ENCODE data around the gene NHSL2. TPM values are rescaled to one million over a fixed set of nuclear protein-coding genes. Genes with fewer than 3 reads are reported as not detected.

Gene NHSL2
- total RNA-seq, 2 experiments from 2014 or later = 0.45 to 2.2 TPM

GRCh38 chrX:72020204-72020603 is 109.6 kb downstream of the NHSL2 start:
- ATAC-seq = no peak
- DNase-seq = no peak
- no peaks in the 10 kb centered on the region for H3K9me3 Mint-ChIP-seq (ENCODE audit: low read depth)
- CTCF ChIA-PET = interaction anchor here (0.8 to 6.0 kb wide), 4 partner anchors 77 to 112 kb away, joined by 3 to 113 read pairs (median 10); no protein-coding TSS in a partner anchor
- no peak overlapping the region for H3K27ac Mint-ChIP-seq
- no peaks in the 10 kb centered on the region for H3K36me3 Mint-ChIP-seq
- H3K4me1 Mint-ChIP-seq = peaks cover 18% of the 10 kb centered on the region
- peaks cover 58% of the 10 kb centered on the region for H3K27me3 Mint-ChIP-seq
- H3K4me3 Mint-ChIP-seq = no peak overlapping the region

GRCh38 chrX:72020788-72021187 is 110.1 kb downstream of the NHSL2 start:
- H3K9me3 Mint-ChIP-seq (ENCODE audit: low read depth) = no peaks in the 10 kb centered on the region
- no peaks in the 10 kb centered on the region for H3K36me3 Mint-ChIP-seq
- H3K27me3 Mint-ChIP-seq = peaks cover 53% of the 10 kb centered on the region
- peaks cover 18% of the 10 kb centered on the region for H3K4me1 Mint-ChIP-seq
- ATAC-seq (no peak), DNase-seq (no peak)
- CTCF ChIA-PET = interaction anchor here (0.8 to 6.0 kb wide), 10 partner anchors 9 to 111 kb away, joined by 3 to 113 read pairs (median 5); no protein-coding TSS in a partner anchor
- no peak overlapping the region for H3K4me3 Mint-ChIP-seq
- no peak overlapping the region for H3K27ac Mint-ChIP-seq

- no peak overlapping the region for H3K27ac Mint-ChIP-seq
- no peaks in the 10 kb centered on the region for H3K9me3 Mint-ChIP-seq (ENCODE audit: low read depth)
- ATAC-seq (no peak), DNase-seq (no peak)
- no peaks in the 10 kb centered on the region for H3K36me3 Mint-ChIP-seq
- CTCF ChIA-PET = interaction anchor here (0.6 to 6.0 kb wide), 17 partner anchors 8 to 164 kb away, joined by 3 to 113 read pairs (median 3); partner anchors contain the start of genes PIN4 and RTL5
- peaks cover 44% of the 10 kb centered on the region for H3K27me3 Mint-ChIP-seq
- H3K4me1 Mint-ChIP-seq = peaks cover 18% of the 10 kb centered on the region
- no peak overlapping the region for H3K4me3 Mint-ChIP-seq
Measured at GRCh38 chrX:72021975-72022374, 111.3 kb downstream of the NHSL2 start.

- DNase-seq (no peak), ATAC-seq (no peak)
- H3K9me3 Mint-ChIP-seq (ENCODE audit: low read depth) = no peaks in the 10 kb centered on the region
- H3K36me3 Mint-ChIP-seq = no peaks in the 10 kb centered on the region
- H3K27ac Mint-ChIP-seq = no peak overlapping the region
- peaks cover 16% of the 10 kb centered on the region for H3K4me1 Mint-ChIP-seq
- no peak overlapping the region for H3K4me3 Mint-ChIP-seq
- peaks cover 38% of the 10 kb centered on the region for H3K27me3 Mint-ChIP-seq
- CTCF ChIA-PET = interaction anchor here (0.9 to 2.1 kb wide), 3 partner anchors 26 to 102 kb away, joined by 3 to 7 read pairs (median 3); no protein-coding TSS in a partner anchor
Measured at GRCh38 chrX:72023071-72023470, 112.4 kb downstream of the NHSL2 start.

GRCh38 chrX:72025236-72025770 is 114.7 kb downstream of the NHSL2 start:
- CTCF ChIA-PET = no interaction called here
- peaks cover 10% of the 10 kb centered on the region for H3K4me1 Mint-ChIP-seq
- H3K36me3 Mint-ChIP-seq = no peaks in the 10 kb centered on the region
- no peak overlapping the region for H3K4me3 Mint-ChIP-seq
- ATAC-seq (no peak), DNase-seq (no peak)
- peaks cover 23% of the 10 kb centered on the region for H3K27me3 Mint-ChIP-seq
- H3K9me3 Mint-ChIP-seq (ENCODE audit: low read depth) = no peaks in the 10 kb centered on the region
- no peak overlapping the region for H3K27ac Mint-ChIP-seq

GRCh38 chrX:72026341-72027023 is 115.8 kb downstream of the NHSL2 start:
- H3K27ac Mint-ChIP-seq = no peak overlapping the region
- H3K4me1 Mint-ChIP-seq = no peaks in the 10 kb centered on the region
- no peak overlapping the region for H3K4me3 Mint-ChIP-seq
- DNase-seq (no peak), ATAC-seq (no peak)
- peaks cover 12% of the 10 kb centered on the region for H3K27me3 Mint-ChIP-seq
- no peaks in the 10 kb centered on the region for H3K36me3 Mint-ChIP-seq
- H3K9me3 Mint-ChIP-seq (ENCODE audit: low read depth) = no peaks in the 10 kb centered on the region
- CTCF ChIA-PET = interaction anchor here (0.6 to 1.0 kb wide), 2 partner anchors 97 to 619 kb away, joined by 3 read pairs; no protein-coding TSS in a partner anchor

- Mint-ChIP-seq H3K4me1 (no peaks in the 10 kb centered on the region), H3K27me3 (peaks cover 9% of the 10 kb centered on the region), H3K4me3 (no peak overlapping the region), H3K27ac (no peak overlapping the region), H3K9me3 (ENCODE audit: low read depth) (no peaks in the 10 kb centered on the region), H3K36me3 (no peaks in the 10 kb centered on the region)
- ATAC-seq (no peak), DNase-seq (no peak)
- CTCF ChIA-PET = interaction anchor here (0.6 to 1.0 kb wide), 2 partner anchors 96 to 620 kb away, joined by 3 read pairs; no protein-coding TSS in a partner anchor
Measured at GRCh38 chrX:72027024-72027913, 116.6 kb downstream of the NHSL2 start.

GRCh38 chrX:72027914-72028307 is 117.3 kb downstream of the NHSL2 start:
- peaks cover 9% of the 10 kb centered on the region for H3K27me3 Mint-ChIP-seq

GRCh38 chrX:72028701-72029470 is 118.2 kb downstream of the NHSL2 start:
- no peak overlapping the region for H3K4me3 Mint-ChIP-seq
- H3K9me3 Mint-ChIP-seq (ENCODE audit: low read depth) = no peaks in the 10 kb centered on the region
- ATAC-seq = no peak
- CTCF ChIA-PET = interaction anchor here (1.1 kb wide), 1 partner anchor 92 kb away, joined by 5 read pairs; no protein-coding TSS in a partner anchor
- peaks cover 3% of the 10 kb centered on the region for H3K27me3 Mint-ChIP-seq
- no peaks in the 10 kb centered on the region for H3K36me3 Mint-ChIP-seq
- H3K27ac Mint-ChIP-seq = no peak overlapping the region
- DNase-seq = no peak
- H3K4me1 Mint-ChIP-seq = no peaks in the 10 kb centered on the region

More at GRCh38 chrX:72027914-72028307, 117.3 kb downstream of the NHSL2 start:
- H3K9me3 Mint-ChIP-seq (ENCODE audit: low read depth) = no peaks in the 10 kb centered on the region
- H3K4me3 Mint-ChIP-seq = no peak overlapping the region
- no peak for ATAC-seq
- no peaks in the 10 kb centered on the region for H3K4me1 Mint-ChIP-seq
- CTCF ChIA-PET = no interaction called here
- H3K36me3 Mint-ChIP-seq = no peaks in the 10 kb centered on the region
- DNase-seq = no peak
- no peak overlapping the region for H3K27ac Mint-ChIP-seq

- no peaks in the 10 kb centered on the region for H3K4me1 Mint-ChIP-seq
Measured at GRCh38 chrX:72029483-72030411, 119.1 kb downstream of the NHSL2 start.

GRCh38 chrX:72030431-72030830 is 119.8 kb downstream of the NHSL2 start:
- no peak for DNase-seq
- no peak for ATAC-seq
- CTCF ChIA-PET = interaction anchor here (1.1 to 1.5 kb wide), 2 partner anchors 9 to 91 kb away, joined by 5 to 6 read pairs; no protein-coding TSS in a partner anchor
- H3K9me3 Mint-ChIP-seq (ENCODE audit: low read depth) = no peaks in the 10 kb centered on the region
- H3K4me3 Mint-ChIP-seq = no peak overlapping the region
- no peak overlapping the region for H3K27ac Mint-ChIP-seq
- H3K27me3 Mint-ChIP-seq = peaks cover 6% of the 10 kb centered on the region
- H3K4me1 Mint-ChIP-seq = no peaks in the 10 kb centered on the region
- H3K36me3 Mint-ChIP-seq = no peaks in the 10 kb centered on the region

More at GRCh38 chrX:72029483-72030411, 119.1 kb downstream of the NHSL2 start:
- DNase-seq (no peak), ATAC-seq (no peak)
- no peak overlapping the region for H3K4me3 Mint-ChIP-seq
- no peaks in the 10 kb centered on the region for H3K36me3 Mint-ChIP-seq
- H3K27me3 Mint-ChIP-seq = peaks cover 3% of the 10 kb centered on the region
- H3K27ac Mint-ChIP-seq = no peak overlapping the region
- CTCF ChIA-PET = interaction anchor here (1.1 to 1.5 kb wide), 2 partner anchors 8 to 91 kb away, joined by 5 to 6 read pairs; no protein-coding TSS in a partner anchor
- no peaks in the 10 kb centered on the region for H3K9me3 Mint-ChIP-seq (ENCODE audit: low read depth)

- CTCF ChIA-PET = interaction anchor here (0.6 to 1.5 kb wide), 3 partner anchors 9 to 74 kb away, joined by 3 to 6 read pairs (median 3); no protein-coding TSS in a partner anchor
- Mint-ChIP-seq H3K4me3 (no peak overlapping the region), H3K9me3 (ENCODE audit: low read depth) (no peaks in the 10 kb centered on the region), H3K4me1 (no peaks in the 10 kb centered on the region), H3K36me3 (no peaks in the 10 kb centered on the region), H3K27me3 (peaks cover 4% of the 10 kb centered on the region), H3K27ac (no peak overlapping the region)
- ATAC-seq = no peak
- no peak for DNase-seq
Measured at GRCh38 chrX:72031118-72031517, 120.5 kb downstream of the NHSL2 start.

All from activated CD8-positive, alpha-beta memory T cell treated with anti-CD3 and anti-CD28 coated beads, Interleukin-2, amount 10 ng/mL, durations not matched to agents 7 days and 5 days (primary cell).